ENCODE results near the gene AKR1B15. TPM values are rescaled to one million over a fixed set of nuclear protein-coding genes. Genes with fewer than 3 reads are reported as not detected.
A peak's percentile ranks its signal among the peaks of the same experiment; 100 is the strongest.

AKR1B15 gene
- total and polyA plus RNA-seq, 2 of the 4 experiments (the other 2 are of a cell fraction) = not detected

DNA sequence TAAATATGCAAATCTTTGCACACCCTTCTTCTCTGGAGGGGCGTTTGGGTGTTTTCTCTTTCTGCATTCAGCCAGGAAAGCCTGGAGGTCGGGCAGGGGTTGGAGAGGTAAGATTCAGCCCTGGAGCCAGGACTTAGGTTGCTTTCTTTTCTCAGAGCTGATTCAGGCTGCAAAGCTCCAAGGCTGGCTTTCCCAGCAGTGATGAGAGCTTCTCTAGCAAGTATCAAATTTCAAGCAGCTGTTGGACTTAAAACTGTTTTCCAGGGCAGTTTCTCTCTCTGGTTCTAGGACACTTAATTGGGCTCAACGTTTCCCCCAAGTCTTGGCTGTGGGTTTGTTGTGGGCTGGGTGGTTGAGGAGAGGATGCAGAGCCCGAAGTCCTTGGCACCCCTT lies 20.9 kb upstream of the AKR1B15 start:
- no peaks in the 10 kb centered on the region for H4K20me1 ChIP-seq (ENCODE audit: insufficient read depth, low read length)
- 0% methylated on average over 1 of the region's 4 CpGs; no CpG with 5 or more reads in 1 of the 2 experiments for WGBS, 2 experiments (ENCODE audit: extremely low coverage in 2 of 2, insufficient read length in 1 of 2)
- H2BK5ac ChIP-seq (ENCODE audit: low read depth, low read length, poor library complexity, severe bottlenecking) = peak overlapping the region; percentile 7
- H3K9ac ChIP-seq (ENCODE audit: low read depth, low read length) = no peak overlapping the region
- H3K56ac ChIP-seq (ENCODE audit: extremely low read depth, insufficient read depth, low read length) = no peak overlapping the region
- ChIA-PET POLR2A (ENCODE audit: unreplicated experiment) (no interaction called here), CTCF (interaction anchor here (1.1 to 1.6 kb wide), 3 partner anchors 14 to 31 kb away, joined by 3 to 6 read pairs (median 3); no protein-coding TSS in a partner anchor)
- no peak overlapping the region for H3K4me3 ChIP-seq (ENCODE audit: insufficient read depth, low read depth, low read length)
- peak overlapping the region; percentile 20; the same call in 1 of the 2 replicates for H2BK20ac ChIP-seq (ENCODE audit: low read depth, low read length)
- H3K4ac ChIP-seq (ENCODE audit: low read depth, low read length) = peak overlapping the region; percentile 37; the same call in 1 of the 2 replicates
- H4K91ac ChIP-seq (ENCODE audit: insufficient read depth, low read depth, low read length) = no peak overlapping the region
- ATAC-seq (ENCODE audit: low read depth) (peak; percentile 94), DNase-seq (peak; percentile 86)
- no peak overlapping the region for H2AK5ac ChIP-seq (ENCODE audit: low read depth, low read length)
- H2BK15ac ChIP-seq (ENCODE audit: low read depth, low read length) = no peak overlapping the region
- no peak for TF ChIP-seq POLR2A (IDR thresholded peaks at IDR 0.05; ENCODE audit: low read depth, low read length)
- TF ChIP-seq RFX5 (IDR thresholded peaks at IDR 0.05; ENCODE audit: low read depth, low read length) = no peak
- TF ChIP-seq MAZ (IDR thresholded peaks at IDR 0.05; ENCODE audit: borderline replicate concordance, low read depth, low read length) = no peak
- TF ChIP-seq SMC3 (IDR thresholded peaks at IDR 0.05; ENCODE audit: low read depth, low read length) = no peak
- TF ChIP-seq MXI1 (IDR thresholded peaks at IDR 0.05; ENCODE audit: borderline replicate concordance, low read depth, low read length) = no peak
- TF ChIP-seq, protein P1, sequence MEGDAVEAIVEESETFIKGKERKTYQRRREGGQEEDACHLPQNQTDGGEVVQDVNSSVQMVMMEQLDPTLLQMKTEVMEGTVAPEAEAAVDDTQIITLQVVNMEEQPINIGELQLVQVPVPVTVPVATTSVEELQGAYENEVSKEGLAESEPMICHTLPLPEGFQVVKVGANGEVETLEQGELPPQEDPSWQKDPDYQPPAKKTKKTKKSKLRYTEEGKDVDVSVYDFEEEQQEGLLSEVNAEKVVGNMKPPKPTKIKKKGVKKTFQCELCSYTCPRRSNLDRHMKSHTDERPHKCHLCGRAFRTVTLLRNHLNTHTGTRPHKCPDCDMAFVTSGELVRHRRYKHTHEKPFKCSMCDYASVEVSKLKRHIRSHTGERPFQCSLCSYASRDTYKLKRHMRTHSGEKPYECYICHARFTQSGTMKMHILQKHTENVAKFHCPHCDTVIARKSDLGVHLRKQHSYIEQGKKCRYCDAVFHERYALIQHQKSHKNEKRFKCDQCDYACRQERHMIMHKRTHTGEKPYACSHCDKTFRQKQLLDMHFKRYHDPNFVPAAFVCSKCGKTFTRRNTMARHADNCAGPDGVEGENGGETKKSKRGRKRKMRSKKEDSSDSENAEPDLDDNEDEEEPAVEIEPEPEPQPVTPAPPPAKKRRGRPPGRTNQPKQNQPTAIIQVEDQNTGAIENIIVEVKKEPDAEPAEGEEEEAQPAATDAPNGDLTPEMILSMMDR (conservative IDR thresholded peaks at IDR 0.05; ENCODE audit: low read depth, low read length) = no peak
- TF ChIP-seq NFE2L2 (IDR thresholded peaks at IDR 0.05; ENCODE audit: low read depth, low read length) = no peak
- no peak for TF ChIP-seq CEBPB (IDR thresholded peaks at IDR 0.05; ENCODE audit: low read depth, low read length)
- no peak for TF ChIP-seq CHD1 (IDR thresholded peaks at IDR 0.05; ENCODE audit: low read depth, low read length)
- no peak for TF ChIP-seq MAFK (IDR thresholded peaks at IDR 0.05; ENCODE audit: low read depth, low read length)
- TF ChIP-seq FOS (IDR thresholded peaks at IDR 0.05; ENCODE audit: low read depth, low read length) = no peak
- TF ChIP-seq RCOR1 (IDR thresholded peaks at IDR 0.05; ENCODE audit: insufficient replicate concordance, low read length) = no peak
- TF ChIP-seq, protein P2, sequence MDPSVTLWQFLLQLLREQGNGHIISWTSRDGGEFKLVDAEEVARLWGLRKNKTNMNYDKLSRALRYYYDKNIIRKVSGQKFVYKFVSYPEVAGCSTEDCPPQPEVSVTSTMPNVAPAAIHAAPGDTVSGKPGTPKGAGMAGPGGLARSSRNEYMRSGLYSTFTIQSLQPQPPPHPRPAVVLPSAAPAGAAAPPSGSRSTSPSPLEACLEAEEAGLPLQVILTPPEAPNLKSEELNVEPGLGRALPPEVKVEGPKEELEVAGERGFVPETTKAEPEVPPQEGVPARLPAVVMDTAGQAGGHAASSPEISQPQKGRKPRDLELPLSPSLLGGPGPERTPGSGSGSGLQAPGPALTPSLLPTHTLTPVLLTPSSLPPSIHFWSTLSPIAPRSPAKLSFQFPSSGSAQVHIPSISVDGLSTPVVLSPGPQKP (IDR thresholded peaks at IDR 0.05; ENCODE audit: borderline replicate concordance, low read depth, low read length) = no peak
- TF ChIP-seq, protein P3, sequence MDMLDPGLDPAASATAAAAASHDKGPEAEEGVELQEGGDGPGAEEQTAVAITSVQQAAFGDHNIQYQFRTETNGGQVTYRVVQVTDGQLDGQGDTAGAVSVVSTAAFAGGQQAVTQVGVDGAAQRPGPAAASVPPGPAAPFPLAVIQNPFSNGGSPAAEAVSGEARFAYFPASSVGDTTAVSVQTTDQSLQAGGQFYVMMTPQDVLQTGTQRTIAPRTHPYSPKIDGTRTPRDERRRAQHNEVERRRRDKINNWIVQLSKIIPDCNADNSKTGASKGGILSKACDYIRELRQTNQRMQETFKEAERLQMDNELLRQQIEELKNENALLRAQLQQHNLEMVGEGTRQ (IDR thresholded peaks at IDR 0.05; ENCODE audit: low read depth, low read length) = no peak
- TF ChIP-seq RAD21 (IDR thresholded peaks at IDR 0.05; ENCODE audit: low read length) = no peak
- TF ChIP-seq BHLHE40 (IDR thresholded peaks at IDR 0.05; ENCODE audit: low read depth, low read length) = no peak
- H3K18ac ChIP-seq (ENCODE audit: low read depth, low read length) = peak overlapping the region; percentile 68
- H2BK120ac ChIP-seq (ENCODE audit: low read depth, low read length) = no peak overlapping the region
- no peaks in the 10 kb centered on the region for H3K79me1 ChIP-seq (ENCODE audit: low read depth in 1 of 2, low read length in 2 of 2)
- peak overlapping the region; percentile 68; the same call in 1 of the 2 replicates for H3K27ac ChIP-seq (ENCODE audit: insufficient read depth, low read length)
- no peaks in the 10 kb centered on the region for H3K36me3 ChIP-seq (ENCODE audit: control insufficient read depth, insufficient read depth, low read length)
- H3K4me1 ChIP-seq (ENCODE audit: control insufficient read depth, insufficient read depth, low read length) = peaks cover 13% of the 10 kb centered on the region
- peak overlapping the region; percentile 42; the same call in 1 of the 2 replicates for H4K5ac ChIP-seq (ENCODE audit: low read depth, low read length)
- H3K4me2 ChIP-seq (ENCODE audit: low read depth, low read length) = peak overlapping the region; percentile 93
- peaks cover 12% of the 10 kb centered on the region for H3K27me3 ChIP-seq (ENCODE audit: control insufficient read depth, insufficient read depth, low read length)
- in situ Hi-C loops (cut with MboI; ENCODE audit: low sequenced_read_pairs) = no loop called here
- no peaks in the 10 kb centered on the region for H3K9me1 ChIP-seq (ENCODE audit: insufficient read depth, low read length)
- BruUV-seq (replicated peaks) = no TSS peak
- intact Hi-C loops (cut with micrococcal nuclease) = no loop called here
- dilution Hi-C loops (cut with HindIII; ENCODE audit: low sequenced_read_pairs, unreplicated experiment) = no loop called here
- H3K9me3 ChIP-seq (ENCODE audit: control insufficient read depth, insufficient read depth, low read length) = no peaks in the 10 kb centered on the region
- H2AFZ ChIP-seq (replicated peaks; ENCODE audit: low read length, poor library complexity) = peak overlapping the region; percentile 9
- H2AK9ac ChIP-seq (replicated peaks; ENCODE audit: low read depth, low read length, poor library complexity) = no peak overlapping the region
- H4K8ac ChIP-seq (ENCODE audit: low read depth in 2 of 2, low read length in 2 of 2) = 0 out of 4 replicates have a peak overlapping the region, but pooled peaks of 1 of the 2 experiments have one; percentile 27
- H3K23ac ChIP-seq (ENCODE audit: low read depth, low read length) = 0 out of 2 replicates have a peak overlapping the region, but pooled peaks have one; percentile 35
- H3K14ac ChIP-seq (replicated peaks; ENCODE audit: low read depth, low read length) = no peak overlapping the region
